ENCODE results near the gene ATP6V0A4. TPM values are rescaled to one million over a fixed set of nuclear protein-coding genes. Genes with fewer than 3 reads are reported as not detected.

The ATP6V0A4 gene
- total and polyA plus RNA-seq, 2 of the 13 experiments (the other 11 are each of a cell fraction or from before 2014, with no cell fraction given): 0.24 to 0.25 TPM

DNA sequence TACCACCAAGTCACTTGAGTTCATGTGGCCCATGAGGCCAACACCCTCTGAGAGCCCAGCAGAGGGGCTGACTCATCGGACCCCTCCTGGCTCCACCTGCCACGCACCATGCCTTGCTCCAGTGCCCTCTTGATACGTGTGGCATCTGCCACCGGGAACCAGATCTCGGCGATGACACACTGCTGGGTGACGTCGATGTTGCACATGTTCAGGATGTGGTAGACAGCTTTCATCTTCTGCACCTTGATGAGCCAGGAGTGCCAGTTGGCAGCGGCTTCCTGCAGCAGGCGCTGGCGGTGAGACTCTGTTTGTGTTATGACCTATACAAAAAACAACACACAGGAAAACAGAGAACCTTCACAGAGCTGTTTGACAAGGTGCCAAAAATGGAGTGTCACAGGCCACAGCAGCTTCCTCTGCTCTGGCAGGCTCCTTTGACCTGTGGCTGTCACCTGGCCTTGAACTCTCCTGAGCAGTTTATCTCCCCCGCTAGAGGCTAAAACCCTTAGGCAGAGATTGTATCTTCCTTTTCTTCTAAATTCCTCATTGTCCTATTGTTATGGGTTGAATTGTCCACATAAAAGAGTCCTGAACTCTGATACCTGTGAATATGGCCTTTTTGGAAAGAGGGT is 45.4 kb downstream of the ATP6V0A4 start (continued):
- TF ChIP-seq MED8 (CRISPR knock-in tag; IDR thresholded peaks at IDR 0.05; ENCODE audit: insufficient replicate concordance) (no peak), ZNF629 (CRISPR knock-in tag; conservative IDR thresholded peaks at IDR 0.05) (no peak), SIX4 (CRISPR knock-in tag; IDR thresholded peaks at IDR 0.05) (no peak), ELF3 (CRISPR knock-in tag; IDR thresholded peaks at IDR 0.05) (peak; percentile 73), FOXA3 (CRISPR knock-in tag; IDR thresholded peaks at IDR 0.05) (0 out of 2 replicates have a peak, but pooled peaks have one; percentile 43), RAD51 (IDR thresholded peaks at IDR 0.05; ENCODE audit: borderline replicate concordance) (no peak), ZBTB20 (CRISPR knock-in tag; IDR thresholded peaks at IDR 0.05; ENCODE audit: borderline replicate concordance, low read depth) (no peak), HNF4A (CRISPR knock-in tag; IDR thresholded peaks at IDR 0.05) (peak; percentile 34; the same call in 1 of the 2 replicates), ATF7 (IDR thresholded peaks at IDR 0.05) (peak; percentile 16; the same call in 1 of the 2 replicates), ATF7 (CRISPR knock-in tag; IDR thresholded peaks at IDR 0.05) (no peak), ZNF335 (CRISPR knock-in tag; IDR thresholded peaks at IDR 0.05) (no peak), ZNF431 (CRISPR knock-in tag; IDR thresholded peaks at IDR 0.05; ENCODE audit: borderline replicate concordance, low read depth) (0 out of 2 replicates have a peak, but pooled peaks have one; percentile 6), ZNF468 (CRISPR knock-in tag; IDR thresholded peaks at IDR 0.05) (no peak), MAFK (conservative IDR thresholded peaks at IDR 0.05 in 1 of 2, IDR thresholded peaks at IDR 0.05 in 1 of 2; ENCODE audit: low read length in 2 of 2) (no peak), FOXJ3 (CRISPR knock-in tag; IDR thresholded peaks at IDR 0.05; ENCODE audit: borderline replicate concordance) (peak; percentile 57; the same call in 1 of the 2 replicates), KAT7 (CRISPR knock-in tag; IDR thresholded peaks at IDR 0.05; ENCODE audit: borderline replicate concordance) (no peak), ZNF788 (CRISPR knock-in tag; IDR thresholded peaks at IDR 0.05; ENCODE audit: borderline replicate concordance) (no peak), ZNF558 (CRISPR knock-in tag; IDR thresholded peaks at IDR 0.05; ENCODE audit: borderline replicate concordance) (peak; percentile 52; the same call in 1 of the 2 replicates), HOXD1 (CRISPR knock-in tag; IDR thresholded peaks at IDR 0.05) (no peak), SKI (IDR thresholded peaks at IDR 0.05; ENCODE audit: partially characterized antibody) (peak; percentile 48), ZNF546 (CRISPR knock-in tag; conservative IDR thresholded peaks at IDR 0.05) (no peak)
- TF ChIP-seq, protein P1, sequence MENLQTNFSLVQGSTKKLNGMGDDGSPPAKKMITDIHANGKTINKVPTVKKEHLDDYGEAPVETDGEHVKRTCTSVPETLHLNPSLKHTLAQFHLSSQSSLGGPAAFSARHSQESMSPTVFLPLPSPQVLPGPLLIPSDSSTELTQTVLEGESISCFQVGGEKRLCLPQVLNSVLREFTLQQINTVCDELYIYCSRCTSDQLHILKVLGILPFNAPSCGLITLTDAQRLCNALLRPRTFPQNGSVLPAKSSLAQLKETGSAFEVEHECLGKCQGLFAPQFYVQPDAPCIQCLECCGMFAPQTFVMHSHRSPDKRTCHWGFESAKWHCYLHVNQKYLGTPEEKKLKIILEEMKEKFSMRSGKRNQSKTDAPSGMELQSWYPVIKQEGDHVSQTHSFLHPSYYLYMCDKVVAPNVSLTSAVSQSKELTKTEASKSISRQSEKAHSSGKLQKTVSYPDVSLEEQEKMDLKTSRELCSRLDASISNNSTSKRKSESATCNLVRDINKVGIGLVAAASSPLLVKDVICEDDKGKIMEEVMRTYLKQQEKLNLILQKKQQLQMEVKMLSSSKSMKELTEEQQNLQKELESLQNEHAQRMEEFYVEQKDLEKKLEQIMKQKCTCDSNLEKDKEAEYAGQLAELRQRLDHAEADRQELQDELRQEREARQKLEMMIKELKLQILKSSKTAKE (CRISPR knock-in tag; IDR thresholded peaks at IDR 0.05; ENCODE audit: borderline replicate concordance): peak; percentile 68; the same call in 1 of the 2 replicates
- TF ChIP-seq, protein P2, sequence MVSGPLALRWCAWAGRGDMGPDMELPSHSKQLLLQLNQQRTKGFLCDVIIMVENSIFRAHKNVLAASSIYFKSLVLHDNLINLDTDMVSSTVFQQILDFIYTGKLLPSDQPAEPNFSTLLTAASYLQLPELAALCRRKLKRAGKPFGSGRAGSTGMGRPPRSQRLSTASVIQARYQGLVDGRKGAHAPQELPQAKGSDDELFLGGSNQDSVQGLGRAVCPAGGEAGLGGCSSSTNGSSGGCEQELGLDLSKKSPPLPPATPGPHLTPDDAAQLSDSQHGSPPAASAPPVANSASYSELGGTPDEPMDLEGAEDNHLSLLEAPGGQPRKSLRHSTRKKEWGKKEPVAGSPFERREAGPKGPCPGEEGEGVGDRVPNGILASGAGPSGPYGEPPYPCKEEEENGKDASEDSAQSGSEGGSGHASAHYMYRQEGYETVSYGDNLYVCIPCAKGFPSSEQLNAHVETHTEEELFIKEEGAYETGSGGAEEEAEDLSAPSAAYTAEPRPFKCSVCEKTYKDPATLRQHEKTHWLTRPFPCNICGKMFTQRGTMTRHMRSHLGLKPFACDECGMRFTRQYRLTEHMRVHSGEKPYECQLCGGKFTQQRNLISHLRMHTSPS (CRISPR knock-in tag; IDR thresholded peaks at IDR 0.05; ENCODE audit: low read depth): peak; percentile 95; the same call in 1 of the 2 replicates
- TF ChIP-seq, protein P3, sequence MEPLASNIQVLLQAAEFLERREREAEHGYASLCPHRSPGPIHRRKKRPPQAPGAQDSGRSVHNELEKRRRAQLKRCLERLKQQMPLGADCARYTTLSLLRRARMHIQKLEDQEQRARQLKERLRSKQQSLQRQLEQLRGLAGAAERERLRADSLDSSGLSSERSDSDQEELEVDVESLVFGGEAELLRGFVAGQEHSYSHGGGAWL (CRISPR knock-in tag; IDR thresholded peaks at IDR 0.05): no peak
- TF ChIP-seq, protein P4, sequence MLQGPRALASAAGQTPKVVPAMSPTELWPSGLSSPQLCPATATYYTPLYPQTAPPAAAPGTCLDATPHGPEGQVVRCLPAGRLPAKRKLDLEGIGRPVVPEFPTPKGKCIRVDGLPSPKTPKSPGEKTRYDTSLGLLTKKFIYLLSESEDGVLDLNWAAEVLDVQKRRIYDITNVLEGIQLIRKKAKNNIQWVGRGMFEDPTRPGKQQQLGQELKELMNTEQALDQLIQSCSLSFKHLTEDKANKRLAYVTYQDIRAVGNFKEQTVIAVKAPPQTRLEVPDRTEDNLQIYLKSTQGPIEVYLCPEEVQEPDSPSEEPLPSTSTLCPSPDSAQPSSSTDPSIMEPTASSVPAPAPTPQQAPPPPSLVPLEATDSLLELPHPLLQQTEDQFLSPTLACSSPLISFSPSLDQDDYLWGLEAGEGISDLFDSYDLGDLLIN (CRISPR knock-in tag; IDR thresholded peaks at IDR 0.05; ENCODE audit: borderline replicate concordance): no peak

Data from HepG2 (cell line).